Measurements from ENCODE around the gene ERI3.

Gene ERI3

DNA sequence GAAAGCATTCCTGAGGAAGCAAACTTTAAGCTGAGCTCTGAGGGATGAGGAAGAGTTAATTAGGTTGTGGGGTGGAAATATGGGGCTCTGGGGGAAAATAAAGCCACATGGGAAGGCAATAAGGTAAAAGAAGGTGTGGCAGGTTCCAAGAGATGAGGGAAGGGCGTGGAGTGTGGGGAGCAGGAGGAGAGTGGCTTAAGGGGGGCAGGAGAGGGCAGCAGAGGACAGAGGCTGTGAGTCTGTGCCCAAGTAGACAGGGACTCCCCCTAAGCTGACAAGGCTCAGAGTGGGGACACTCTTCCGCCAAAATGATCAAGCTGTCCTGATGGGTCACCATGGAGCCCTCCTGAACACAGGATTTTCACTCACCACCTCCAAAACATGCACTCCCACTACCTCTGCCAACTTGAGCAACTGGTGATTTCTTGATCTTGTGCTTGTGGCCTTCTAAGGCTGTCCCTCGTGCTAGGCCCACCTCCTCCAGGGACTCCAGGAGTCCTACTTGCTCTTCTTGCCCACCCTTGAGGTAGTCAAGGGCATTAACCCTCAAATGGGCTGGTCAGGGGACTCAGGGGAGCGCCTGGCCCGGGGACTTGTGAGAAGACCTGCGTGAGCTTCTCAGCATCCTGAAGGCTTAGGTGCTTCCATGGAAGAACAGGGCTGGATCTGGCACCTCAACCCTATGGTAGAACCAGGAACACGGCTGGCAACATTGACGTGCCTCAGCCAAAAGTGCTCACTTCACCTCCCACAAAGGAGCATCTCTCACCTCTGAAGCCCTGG lies 118.4 kb downstream of the ERI3 start:
- no peak for DNase-seq (ENCODE audit: low read depth)

DNA sequence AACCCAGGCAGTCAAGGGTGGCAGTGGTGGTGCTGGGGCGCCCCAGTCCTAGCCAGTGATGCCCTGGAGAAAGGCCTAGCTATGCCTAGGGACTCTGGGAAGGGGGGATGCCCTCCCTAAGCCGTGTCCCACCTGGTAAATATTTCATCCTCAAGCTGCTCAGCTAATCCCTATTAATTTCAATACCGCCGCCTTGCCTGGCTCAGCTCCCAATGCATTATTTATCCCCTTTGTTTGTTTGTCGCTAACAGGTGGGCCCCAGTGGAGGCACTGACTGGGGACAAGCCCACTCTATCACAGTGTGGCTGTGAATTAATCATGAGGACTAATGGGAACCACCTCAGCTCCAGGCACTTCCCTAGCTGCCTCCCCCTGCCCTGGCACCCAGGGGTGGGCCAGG lies 119.2 kb downstream of the ERI3 start:
- DNase-seq (ENCODE audit: low read depth): no peak

DNA sequence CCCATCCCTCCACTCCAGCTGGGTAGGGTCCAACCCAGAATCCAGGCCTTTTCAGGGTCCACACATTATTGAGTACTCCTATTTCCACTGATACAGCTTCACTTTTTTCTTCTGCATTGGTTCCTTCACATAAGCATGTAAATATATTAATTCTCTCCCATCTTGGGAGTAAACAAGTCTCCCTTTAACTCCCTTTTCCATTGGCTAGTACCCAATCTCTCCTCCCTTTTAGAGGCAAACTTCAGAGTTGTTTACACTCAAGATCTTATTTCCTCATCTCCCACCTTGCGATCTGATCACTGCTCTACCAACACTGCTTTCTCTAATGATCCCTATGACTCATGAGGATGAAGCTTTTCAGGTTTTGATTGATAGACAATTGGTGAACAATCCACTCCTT lies 121.5 kb downstream of the ERI3 start:
- DNase-seq (ENCODE audit: low read depth): no peak

DNA sequence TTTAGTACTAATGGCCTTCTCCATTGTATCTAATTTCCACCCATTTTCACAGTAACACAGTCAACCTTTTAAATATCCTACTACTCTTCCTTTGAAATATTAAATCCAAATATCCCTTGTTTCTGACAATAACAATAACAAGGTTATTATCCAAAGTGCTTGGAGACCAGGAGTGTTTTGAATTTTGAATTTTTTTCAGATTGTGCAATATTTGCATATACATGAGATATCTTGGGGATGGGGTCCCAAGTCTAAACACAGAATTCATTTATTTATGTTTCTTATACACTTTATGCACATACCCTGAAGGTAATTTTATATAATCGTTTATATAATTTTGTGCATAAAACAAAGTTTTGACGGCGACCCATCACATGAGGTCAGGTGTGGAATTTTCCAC lies 124.3 kb downstream of the ERI3 start:
- no peak for DNase-seq (ENCODE audit: low read depth)

DNA sequence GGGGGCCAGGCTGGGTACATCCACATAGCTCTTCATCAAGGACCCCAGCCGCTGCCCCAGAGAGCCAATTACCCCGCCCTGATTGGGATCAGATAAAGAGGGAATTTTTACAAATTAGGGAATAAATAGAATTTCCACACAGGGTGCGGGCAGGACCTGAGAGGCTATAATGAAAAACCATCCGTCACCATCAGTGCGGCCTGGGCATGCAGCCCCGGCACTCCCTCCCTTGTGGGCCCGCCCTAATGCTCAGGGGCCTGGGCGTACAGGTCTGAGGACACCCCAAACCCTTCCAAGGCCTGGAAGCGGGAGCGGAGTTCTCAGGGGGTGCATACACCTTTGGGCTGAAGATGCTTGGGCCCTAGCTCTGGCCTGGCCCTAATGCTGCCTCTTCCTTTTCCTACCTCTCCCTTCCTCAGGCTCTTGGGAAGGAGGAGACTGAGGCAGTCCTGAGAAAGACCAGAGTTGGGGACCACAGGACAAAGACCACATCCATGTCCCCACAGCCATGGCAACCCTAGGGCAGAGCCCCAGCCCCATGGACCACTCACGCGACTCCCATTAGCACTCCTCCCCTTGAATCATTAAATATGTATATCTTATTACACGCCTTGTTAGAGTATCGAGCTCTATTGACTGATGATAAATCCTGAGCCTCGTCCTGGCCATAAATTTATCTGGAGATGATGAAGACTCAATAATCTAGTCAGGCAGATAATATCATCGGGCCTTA lies 125.5 kb downstream of the ERI3 start:
- DNase-seq (ENCODE audit: low read depth): no peak

DNA sequence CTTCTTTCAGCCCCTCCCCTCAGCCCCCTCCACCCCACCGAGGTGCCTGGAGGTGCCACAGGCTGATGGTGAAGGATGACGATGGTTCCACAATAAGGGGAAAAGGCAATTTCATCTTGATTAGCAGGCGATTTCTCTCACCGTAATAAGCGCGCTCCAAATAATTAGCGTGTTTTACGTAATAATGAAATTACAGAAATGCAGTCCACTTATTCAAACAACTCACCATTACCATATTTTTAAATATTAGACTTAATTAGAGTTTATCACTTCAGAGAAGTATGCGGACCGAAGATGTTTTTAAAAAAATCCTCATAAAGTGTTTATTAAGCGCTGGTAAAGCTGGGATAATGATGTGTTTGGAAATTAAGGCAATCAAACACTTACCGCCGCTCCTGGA lies 126.8 kb downstream of the ERI3 start:
- no peak for DNase-seq (ENCODE audit: low read depth)

DNA sequence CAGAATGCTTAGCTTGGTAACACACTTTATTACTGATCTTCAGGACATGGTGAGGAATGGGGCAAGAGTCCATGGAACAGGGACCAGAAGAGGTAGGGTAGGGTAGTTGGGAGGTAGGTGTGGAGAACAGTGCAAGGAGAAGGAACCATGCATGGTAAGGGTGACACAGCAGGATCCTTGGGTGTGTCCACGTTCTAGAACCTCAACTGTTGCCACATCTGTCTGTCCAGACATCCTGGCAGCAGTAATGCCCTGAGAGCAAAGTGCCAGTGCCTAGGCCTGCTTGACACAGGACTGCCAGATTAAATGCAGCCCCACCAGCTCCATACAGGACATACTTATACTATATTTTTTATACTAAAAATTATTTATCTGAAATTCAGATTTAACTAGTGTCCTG lies 127.8 kb downstream of the ERI3 start:
- peak; percentile 41 for DNase-seq (ENCODE audit: low read depth)

DNA sequence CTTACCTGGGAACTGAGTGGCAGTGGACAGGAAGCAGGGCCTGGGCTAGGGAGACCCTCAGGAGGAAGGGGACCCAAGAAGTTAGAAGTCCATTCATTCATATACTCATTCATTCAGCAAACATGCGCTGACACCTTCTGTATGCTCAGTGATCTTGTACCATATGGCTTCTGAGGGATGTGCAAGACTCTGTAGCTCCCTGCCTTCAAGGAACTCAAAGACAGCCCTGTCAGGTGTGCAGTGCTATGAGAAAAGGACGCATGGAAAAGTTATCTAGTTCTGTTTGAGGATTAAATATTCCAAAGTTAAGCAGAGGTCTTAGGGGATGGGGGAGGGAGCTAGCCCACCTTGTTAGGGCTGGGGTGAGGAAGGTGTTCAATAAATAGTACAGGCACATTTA lies 129.3 kb downstream of the ERI3 start:
- DNase-seq (ENCODE audit: low read depth): no peak

DNA sequence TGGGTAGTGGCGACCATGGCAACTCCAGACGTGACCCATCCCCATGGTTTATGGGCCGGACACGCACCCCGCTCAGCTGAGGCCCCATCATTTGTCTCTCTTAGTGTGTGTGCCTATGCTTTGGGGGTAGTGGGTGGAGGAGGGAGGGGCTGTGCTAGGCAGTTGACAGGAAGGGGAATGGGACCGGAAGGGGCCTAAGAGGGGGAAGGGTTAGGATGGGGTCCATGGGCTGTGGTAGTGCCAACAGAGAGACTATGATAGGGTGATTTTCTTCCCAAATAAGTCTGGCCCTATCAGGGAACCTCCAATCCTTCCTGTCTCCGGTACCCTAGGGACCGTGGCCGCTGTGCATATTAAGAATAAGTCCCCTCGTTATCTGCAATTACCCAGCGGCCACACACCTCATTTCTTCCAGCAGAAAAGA lies 131.9 kb downstream of the ERI3 start:
- no peak for DNase-seq (ENCODE audit: low read depth)

DNA sequence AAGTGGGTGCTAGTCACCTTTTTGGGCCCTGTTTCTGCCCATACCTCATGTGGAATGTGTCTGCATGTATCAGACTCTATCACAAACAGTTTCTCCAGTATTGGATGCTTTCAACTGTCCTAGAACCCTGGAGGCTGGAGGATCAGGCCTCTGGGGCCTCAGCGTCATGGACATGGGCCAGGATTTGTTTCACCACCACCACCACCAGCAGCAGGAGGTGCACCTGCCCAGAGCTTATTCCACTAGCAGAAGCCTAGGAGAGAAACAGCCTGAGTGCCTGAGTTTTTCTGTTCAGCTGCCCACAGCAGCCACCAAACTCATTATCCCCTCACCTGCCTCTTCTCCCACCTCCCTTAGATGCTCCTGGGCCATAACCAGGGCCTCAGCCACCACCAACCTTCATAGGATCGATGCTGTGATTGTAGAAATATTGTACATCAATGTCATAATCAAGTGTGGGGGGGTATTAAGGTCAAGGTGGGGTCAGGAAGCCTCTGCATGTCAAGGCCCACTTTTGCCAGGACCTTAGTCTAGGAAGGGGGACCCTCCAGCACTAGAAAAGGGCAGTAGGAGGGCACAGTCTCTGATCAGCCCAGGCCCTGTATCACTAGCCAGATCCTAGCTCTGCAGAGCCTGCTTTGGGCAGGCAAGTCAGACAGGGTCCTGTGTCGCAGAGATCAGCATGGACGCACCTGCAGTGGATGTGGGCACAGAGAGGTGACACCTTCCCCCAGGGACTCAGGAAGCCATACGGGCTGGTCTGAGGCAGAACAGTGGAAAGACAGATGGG lies 132.5 kb downstream of the ERI3 start:
- no peak for DNase-seq (ENCODE audit: low read depth)

DNA sequence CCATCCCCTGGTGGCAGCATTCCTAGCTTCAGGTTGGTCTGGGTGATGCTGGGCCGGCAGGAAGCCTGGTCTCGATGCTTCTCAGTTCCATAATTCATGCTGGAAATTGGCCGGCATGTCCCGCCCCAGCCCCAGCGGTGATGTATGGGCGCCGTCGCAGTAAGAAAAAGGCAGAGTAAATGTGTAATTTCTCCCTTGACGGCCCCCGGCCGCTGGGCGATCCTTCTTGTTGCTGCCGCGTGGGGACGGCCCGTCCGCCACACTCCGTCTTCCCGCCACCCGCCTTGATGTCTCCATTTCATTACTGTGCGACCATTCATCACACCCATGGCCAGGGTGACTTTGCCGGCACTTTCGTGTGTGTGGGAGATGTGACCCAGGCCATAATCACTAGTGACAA lies 133.3 kb downstream of the ERI3 start:
- DNase-seq (ENCODE audit: low read depth): no peak

DNA sequence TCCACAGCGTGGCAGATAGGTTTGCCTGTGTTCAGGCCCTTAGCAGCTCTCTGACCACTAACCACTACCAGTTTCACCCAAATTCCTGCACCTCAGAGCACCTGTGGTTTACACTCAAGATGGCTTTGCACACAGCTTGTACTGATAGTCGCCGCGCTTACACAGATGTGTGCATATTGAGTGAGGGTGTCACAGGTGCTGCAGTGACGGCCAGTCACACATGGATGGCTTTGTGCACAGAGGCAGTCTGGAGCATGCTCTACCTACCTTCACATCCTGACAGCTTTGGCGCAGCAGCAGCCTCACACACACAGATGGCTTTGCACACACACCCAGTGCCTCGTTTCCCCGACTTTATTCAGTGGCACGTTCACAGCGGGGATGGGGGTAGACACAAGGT lies 134.3 kb downstream of the ERI3 start:
- DNase-seq (ENCODE audit: low read depth): no peak

DNA sequence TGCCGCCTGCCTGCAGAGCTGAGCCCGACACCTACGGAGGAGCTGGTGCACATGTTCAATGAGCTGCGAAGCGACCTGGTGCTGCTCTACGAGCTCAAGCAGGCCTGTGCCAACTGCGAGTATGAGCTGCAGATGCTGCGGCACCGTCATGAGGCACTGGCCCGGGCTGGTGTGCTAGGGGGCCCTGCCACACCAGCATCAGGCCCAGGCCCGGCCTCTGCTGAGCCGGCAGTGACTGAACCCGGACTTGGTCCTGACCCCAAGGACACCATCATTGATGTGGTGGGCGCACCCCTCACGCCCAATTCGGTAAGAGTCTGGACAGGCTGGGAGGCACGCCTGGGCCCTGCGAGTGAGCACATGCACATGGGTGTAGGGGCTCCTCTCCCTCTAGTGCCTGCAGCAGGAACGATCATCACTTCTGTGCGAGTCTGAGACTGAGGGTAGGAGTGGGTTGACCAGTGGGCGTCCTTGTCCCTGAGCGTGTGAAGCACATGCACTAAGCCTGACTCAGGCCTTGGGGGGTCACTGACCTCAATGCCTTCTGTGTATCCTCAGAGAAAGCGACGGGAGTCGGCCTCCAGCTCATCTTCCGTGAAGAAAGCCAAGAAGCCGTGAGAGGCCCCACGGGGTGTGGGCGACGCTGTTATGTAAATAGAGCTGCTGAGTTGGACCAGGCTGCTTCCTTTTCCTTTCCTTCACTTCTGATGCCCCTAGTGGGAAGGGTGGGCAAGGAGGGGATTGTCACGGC lies 134.9 kb downstream of the ERI3 start:
- peak; percentile 64 for DNase-seq (ENCODE audit: low read depth)

DNA sequence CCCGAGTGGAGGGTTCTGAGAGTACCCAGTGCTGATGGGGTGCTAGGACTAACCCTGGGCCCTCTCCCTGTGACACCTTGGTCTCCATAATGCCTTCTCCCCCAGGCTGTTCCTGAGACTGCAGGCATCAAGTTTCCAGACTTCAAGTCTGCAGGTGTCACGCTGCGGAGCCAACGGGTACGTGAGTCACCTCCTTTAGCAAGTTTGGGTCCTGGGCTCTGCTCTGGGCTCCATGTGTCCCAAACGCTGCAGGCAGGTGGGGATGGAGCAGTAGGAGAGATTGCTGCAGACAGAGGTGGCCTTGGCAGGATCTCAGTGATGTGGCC lies 135.8 kb downstream of the ERI3 start:
- DNase-seq (ENCODE audit: low read depth): no peak

DNA sequence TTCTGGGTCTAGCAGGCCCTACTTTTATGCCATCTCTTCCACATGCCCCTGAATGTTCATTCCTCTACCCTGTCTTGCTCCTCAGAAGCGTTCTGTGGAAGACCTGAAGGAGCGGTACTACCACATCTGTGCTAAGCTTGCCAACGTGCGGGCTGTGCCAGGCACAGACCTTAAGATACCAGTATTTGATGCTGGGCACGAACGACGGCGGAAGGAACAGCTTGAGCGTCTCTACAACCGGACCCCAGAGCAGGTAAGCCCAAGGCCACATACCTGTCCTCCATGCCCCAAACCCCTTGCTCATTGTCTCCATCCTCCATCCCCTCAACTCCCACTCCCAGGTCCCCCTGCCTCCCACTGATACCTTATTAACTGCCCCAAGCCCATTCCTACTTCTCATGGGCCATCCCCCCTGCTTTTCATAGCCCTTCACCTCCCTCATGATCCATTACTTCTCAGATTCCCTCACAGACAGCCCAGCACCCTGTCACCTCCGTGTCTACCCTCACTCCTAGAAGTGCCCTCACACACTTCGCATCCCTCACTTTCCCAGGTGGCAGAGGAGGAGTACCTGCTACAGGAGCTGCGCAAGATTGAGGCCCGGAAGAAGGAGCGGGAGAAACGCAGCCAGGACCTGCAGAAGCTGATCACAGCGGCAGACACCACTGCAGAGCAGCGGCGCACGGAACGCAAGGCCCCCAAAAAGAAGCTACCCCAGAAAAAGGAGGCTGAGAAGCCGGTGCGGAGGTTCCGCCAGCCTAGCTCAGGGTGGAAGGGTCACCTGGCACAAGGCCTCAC lies 136.4 kb downstream of the ERI3 start:
- DNase-seq (ENCODE audit: low read depth): no peak

DNA sequence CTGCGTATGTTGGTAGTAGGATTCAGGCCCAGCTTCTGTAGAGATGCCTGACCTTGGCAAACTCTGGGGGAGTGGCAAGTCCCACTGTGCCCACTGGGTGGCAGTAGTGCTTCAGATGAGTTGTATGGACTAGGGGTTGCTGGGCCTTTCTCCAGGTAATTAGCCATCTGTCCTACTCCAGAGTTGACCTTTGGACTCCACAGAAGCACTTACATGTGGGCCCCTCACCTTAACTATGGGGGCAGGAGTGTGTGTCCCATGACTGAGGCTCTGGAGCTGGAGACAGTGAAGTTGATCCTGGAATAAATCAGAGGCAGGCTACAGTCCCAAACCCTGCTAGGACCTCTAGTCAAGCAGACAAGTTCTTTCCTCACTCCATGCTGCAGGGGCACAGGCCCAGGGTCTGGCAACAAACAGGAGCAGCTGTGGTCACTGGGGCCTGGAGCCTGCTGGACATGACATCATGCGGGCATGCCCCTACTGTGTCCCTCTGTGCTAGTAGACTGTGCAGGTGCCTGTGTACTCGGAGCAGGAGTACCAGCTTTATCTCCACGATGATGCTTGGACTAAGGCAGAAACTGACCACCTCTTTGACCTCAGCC lies 137.1 kb downstream of the ERI3 start:
- peak; percentile 38 for DNase-seq (ENCODE audit: low read depth)

DNA sequence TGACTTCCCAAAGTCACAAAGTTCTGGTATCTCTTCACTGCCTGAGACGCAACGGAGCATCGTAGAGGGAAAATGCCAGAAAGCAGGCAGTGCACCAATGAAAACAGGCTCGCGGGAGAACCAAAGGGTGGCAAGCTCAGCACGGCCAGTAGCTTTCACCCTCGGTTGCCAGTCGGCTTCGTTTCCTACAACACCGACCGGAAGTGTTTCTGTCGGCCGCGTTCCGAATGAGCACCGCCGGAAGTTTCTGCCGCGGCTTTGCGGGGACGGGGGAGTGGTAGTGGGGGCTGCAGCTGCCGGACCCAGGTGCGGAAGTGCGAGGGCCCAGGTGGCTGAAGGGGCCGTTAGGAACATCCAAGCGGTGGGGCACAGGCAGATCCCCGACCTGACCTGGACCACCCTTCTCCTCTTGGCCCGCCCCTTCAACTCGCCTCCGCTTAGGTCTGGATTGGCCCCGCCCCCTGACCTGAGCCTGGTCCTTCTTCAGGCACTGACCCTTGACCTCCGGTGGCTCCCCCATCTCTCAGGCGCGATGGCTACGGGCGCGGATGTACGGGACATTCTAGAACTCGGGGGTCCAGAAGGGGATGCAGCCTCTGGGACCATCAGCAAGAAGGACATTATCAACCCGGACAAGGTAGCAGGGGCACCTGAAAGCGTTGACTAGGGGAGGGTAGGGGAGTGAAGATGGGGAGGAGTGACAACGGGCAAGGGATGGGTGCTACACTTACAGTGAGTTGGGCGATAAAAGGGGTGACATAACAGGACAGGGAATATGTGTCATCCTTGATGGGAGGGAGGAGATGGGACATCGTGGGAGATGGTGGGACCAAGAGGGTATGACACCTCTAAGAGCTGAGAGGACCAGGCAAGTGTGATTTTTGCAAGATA lies 141.6 kb downstream of the ERI3 start, which contains the start of gene DMAP1:
Gene DMAP1, plus strand, starts transcription at position 250 of the 891 bp plus-strand sequence. Its CDS starts 283 bp downstream, at position 533.
- DNase-seq (ENCODE audit: low read depth): peak; percentile 77

DNA sequence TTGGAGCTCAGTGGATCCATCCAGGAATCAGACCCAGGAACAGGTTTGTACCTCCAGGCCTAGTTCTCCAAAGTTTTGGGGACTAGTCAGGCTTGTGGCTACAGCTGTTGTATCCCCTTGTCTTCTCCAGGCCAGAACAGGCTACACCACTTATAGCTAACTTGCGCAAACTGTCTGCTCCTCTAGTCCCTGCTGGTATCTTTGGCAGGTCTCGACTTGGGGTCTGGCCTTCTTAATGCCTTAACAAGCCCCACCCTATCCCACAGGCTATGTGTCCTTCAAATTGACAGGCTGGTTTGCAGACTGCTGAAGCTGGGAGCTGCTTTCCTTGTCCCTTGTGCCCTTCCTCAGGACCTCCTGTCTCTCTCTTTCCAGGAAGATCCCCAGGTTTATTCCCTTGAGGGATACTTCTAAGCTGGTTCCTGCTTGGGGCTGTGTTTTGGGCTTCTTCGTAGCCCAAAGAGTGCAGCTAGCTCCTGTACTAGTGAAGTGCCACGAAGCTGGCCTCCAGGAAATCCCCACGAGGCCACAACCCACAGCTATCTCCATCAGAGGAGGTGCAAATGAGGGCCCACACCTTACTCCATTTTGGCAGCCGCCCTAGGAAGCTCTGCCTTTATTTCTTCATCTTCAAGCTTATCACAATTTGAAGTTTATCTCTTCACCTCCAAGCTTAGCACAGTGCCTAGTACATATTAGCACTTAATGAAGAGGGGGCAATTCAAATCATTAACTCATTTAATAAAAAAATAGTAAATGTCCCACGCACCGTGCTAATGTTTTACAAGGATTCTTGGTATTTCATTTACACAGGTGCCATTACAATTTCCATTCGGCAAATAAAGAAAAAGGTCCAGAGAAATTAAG lies 142.5 kb downstream of the ERI3 start:
- DNase-seq (ENCODE audit: low read depth): no peak

DNA sequence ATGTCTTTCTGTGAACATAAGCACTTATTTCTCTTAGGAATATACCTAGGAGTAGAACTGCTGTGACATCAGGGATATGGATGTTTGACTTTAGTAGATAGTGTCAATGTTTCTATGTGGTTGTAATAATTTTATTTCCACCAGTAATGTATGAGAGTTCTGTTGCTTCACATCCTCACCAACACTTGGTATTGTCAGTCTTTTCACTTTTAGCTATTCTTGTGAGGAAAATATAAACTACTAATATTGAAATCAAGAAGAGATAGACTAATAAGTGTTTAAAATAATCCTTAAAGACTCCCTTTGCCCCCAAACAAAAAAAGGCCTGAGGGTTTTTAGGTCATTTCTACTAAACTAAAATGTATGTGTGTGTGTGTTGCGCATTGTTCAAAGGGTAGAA lies 144.5 kb downstream of the ERI3 start:
- DNase-seq (ENCODE audit: low read depth): no peak
